Measurements from ENCODE around the gene FBXL5.

Gene FBXL5

DNA sequence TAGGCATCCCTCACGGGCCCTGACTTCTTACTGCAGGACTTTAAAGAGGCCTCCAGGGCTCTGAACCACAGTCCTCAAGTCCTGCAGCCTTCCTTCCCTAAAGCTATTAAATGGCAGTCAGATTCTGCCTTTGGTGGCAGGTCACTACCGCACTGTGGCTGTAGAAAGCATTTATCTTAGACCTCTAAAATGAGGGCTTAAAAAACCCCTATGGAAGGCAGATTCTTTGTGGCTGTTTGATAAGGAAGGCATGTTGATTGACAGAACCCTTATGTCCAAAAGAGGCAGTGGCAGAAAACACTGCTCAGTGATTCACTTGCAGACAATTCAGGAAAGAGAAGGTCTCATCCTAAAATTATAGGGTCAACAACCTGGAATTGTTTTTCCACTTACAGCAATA lies 79.2 kb downstream of the FBXL5 start:
- H3K4me3 ChIP-seq (replicated peaks; ENCODE audit: low read depth, low read length), result no peak overlapping the region
- DNase-seq (ENCODE audit: low read depth), result no peak
- TF ChIP-seq, protein P1, sequence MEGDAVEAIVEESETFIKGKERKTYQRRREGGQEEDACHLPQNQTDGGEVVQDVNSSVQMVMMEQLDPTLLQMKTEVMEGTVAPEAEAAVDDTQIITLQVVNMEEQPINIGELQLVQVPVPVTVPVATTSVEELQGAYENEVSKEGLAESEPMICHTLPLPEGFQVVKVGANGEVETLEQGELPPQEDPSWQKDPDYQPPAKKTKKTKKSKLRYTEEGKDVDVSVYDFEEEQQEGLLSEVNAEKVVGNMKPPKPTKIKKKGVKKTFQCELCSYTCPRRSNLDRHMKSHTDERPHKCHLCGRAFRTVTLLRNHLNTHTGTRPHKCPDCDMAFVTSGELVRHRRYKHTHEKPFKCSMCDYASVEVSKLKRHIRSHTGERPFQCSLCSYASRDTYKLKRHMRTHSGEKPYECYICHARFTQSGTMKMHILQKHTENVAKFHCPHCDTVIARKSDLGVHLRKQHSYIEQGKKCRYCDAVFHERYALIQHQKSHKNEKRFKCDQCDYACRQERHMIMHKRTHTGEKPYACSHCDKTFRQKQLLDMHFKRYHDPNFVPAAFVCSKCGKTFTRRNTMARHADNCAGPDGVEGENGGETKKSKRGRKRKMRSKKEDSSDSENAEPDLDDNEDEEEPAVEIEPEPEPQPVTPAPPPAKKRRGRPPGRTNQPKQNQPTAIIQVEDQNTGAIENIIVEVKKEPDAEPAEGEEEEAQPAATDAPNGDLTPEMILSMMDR (IDR thresholded peaks at IDR 0.05; ENCODE audit: low read length, missing control alignments), result no peak

DNA sequence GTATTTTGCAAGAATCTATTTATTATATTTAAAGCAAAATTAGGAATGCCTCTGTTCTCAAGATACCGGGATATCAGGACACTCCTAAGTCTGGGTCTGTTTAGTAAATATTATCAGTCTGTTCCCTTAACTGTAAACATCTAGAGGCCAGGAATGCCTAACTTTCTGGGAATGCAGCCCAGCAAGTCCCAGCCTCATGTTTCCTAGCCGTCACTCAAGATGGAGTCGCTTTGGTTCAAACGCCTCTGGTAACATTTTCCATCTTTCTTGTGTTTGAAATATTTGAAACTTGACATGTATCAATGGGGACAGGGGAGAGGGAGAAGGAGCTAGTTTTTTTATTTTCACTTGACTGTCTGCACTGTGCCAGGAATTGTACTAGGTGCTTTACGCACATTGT lies 85.4 kb downstream of the FBXL5 start:
- TF ChIP-seq, protein P1 (IDR thresholded peaks at IDR 0.05; ENCODE audit: low read length, missing control alignments), result no peak
- DNase-seq (ENCODE audit: low read depth), result no peak
- H3K4me3 ChIP-seq (replicated peaks; ENCODE audit: low read depth, low read length), result no peak overlapping the region

DNA sequence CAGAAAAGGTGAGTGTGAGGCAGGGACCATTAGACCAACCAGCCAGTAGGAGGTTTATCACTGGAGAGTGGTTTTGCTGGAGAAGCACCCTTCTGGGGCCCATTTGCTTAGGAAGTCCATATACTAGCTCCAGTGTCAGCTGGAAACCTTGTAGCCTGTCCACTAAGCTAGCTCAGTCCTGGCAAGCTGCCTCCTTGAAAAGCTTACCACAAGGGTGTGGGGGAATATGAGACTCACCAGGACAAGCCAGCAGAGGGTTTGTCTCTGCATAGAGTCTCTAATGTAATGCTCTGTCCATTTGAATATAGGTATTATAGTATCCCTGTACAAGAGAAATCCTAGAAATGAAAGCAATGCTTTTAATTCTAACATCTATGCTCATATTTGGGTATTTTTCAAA lies 86.3 kb downstream of the FBXL5 start:
- no peak overlapping the region for H3K4me3 ChIP-seq (replicated peaks; ENCODE audit: low read depth, low read length)
- no peak for DNase-seq (ENCODE audit: low read depth)
- TF ChIP-seq, protein P1 (IDR thresholded peaks at IDR 0.05; ENCODE audit: low read length, missing control alignments), result no peak

DNA sequence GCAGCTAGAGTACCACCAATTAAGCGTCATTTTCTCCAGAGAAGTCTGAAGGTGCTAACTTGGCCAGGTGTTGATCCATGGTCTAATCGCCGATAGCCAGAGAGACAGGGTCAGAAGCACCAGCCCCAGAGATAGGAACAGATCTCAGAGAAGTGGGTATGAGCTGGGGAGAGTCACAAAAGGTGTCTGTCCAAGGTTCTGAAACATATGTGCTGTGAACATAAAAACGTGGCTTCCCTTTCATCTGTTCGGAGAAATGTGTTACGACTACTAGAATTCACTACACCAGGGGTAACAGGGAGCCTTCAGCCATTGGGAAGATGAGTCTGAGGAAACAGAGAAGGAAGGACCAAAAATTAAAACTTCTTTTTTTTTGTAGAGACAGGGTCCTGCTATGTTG lies 91.3 kb downstream of the FBXL5 start:
- no peak overlapping the region for H3K4me3 ChIP-seq (replicated peaks; ENCODE audit: low read depth, low read length)
- TF ChIP-seq, protein P1 (IDR thresholded peaks at IDR 0.05; ENCODE audit: low read length, missing control alignments), result no peak
- no peak for DNase-seq (ENCODE audit: low read depth)

DNA sequence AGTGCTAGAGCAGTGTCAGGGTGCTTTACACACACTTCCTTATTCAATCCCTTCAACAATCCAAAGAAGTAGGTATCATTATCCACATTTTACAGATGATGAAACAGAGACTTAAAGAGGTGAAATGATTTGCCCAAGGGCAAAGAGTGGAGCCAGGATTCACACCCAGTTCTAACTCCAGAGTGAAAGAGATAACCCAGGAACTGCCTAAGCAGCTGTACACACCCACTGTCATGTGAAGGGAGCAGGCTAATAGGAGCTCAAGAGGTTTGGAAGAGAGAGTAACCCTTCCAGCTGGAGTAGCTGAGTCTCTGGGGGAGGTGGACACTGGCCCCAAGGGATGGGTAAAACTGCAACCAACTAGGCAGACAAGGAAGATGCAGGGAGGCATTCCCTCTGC lies 92.5 kb downstream of the FBXL5 start:
- no peak for DNase-seq (ENCODE audit: low read depth)
- no peak overlapping the region for H3K4me3 ChIP-seq (replicated peaks; ENCODE audit: low read depth, low read length)
- TF ChIP-seq, protein P1 (IDR thresholded peaks at IDR 0.05; ENCODE audit: low read length, missing control alignments), result no peak

DNA sequence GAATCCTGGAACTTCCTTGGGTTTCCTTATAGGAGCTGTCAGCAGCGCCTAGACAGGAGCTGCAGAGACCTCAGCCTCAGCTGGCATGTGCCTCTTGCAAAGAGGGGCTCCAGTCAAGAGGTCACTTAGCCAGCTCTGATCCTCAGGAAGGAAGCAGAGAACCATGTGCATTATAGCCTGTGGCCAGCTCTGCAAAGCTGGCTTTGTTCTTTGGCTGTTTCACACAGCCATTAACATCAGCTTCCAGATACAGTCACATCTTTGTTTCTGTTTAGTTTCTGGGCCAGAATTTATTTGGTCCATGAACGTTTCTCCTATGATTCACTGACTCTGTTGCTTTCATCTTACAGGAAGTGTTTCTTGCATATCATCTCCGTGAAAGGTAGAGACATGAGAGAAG lies 93.0 kb downstream of the FBXL5 start:
- TF ChIP-seq, protein P1 (IDR thresholded peaks at IDR 0.05; ENCODE audit: low read length, missing control alignments), result no peak
- no peak for DNase-seq (ENCODE audit: low read depth)

DNA sequence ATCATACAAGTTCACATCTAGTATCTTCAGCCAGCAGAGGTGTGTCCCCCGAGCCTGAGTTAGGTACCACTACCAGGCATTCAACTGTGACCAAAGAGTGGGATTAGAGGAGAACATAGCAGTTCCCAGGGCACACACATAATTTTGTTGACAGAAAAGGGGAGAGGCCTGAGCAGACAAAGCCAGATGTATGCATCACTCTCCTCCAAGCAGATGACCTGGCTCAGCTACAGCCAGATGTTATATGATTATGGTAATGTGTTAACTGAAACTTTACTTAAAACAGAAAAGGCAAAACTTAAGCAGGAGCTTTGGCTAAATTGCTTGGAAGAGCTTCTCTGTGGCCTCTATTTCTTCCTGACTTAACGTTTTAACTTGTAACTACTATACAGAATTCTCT lies 96.6 kb downstream of the FBXL5 start:
- TF ChIP-seq, protein P1 (IDR thresholded peaks at IDR 0.05; ENCODE audit: low read length, missing control alignments), result no peak
- no peak for DNase-seq (ENCODE audit: low read depth)
- H3K4me3 ChIP-seq (replicated peaks; ENCODE audit: low read depth, low read length), result no peak overlapping the region

More for the DNA sequence above, 93.0 kb downstream of the FBXL5 start:
- no peak overlapping the region for H3K4me3 ChIP-seq (replicated peaks; ENCODE audit: low read depth, low read length)
